ENCODE measurements around the gene GBP3. TPM values are rescaled to one million over a fixed set of nuclear protein-coding genes. Genes with fewer than 3 reads are reported as not detected.
A peak's percentile ranks its signal among the peaks of the same experiment; 100 is the strongest.

GBP3 gene
- total RNA-seq, result 14.4 and 15.5 TPM in 2 replicates

- no peak for DNase-seq
Measured at GRCh38 chr1:89022167-89022959, at the start of gene GBP3. GBP3 (minus strand) TSS chr1:89022866; CDS start chr1:89020721, 2,145 bp downstream.

DNA sequence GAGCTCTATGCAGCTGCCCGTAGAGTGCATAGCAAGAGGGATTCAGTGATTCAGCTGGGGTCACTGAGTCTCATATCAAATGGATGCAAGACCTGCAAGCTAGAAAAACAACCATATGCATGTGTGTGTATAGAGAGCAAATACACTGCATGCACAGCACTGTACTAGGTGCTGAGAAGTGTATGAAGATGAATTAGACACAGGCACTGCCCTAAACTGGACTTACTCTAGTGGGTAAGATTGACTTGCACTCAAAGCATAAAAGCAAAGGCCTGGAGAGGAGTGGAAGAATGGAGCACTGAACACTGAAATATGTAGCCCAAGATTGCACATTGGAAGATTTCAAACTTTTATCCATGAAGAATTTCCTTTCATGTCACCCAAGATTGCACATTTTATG is 47.8 kb upstream of the GBP3 start:
- peak overlapping the region; percentile 80 for H3K4me3 Mint-ChIP-seq
- CTCF ChIA-PET, result interaction anchor here (1.9 kb wide), 1 partner anchor 15 kb away, joined by 11 read pairs; no protein-coding TSS in a partner anchor
- H3K27me3 Mint-ChIP-seq, result no peaks in the 10 kb centered on the region
- DNase-seq, result no peak
- peaks cover 13% of the 10 kb centered on the region for H3K4me1 Mint-ChIP-seq
- no peaks in the 10 kb centered on the region for H3K36me3 Mint-ChIP-seq (ENCODE audit: low read depth)
- H3K27ac Mint-ChIP-seq, result no peak overlapping the region
- no peak for ATAC-seq (ENCODE audit: low read depth)
- POLR2A ChIA-PET, result interaction anchor here (1.3 to 1.7 kb wide), 2 partner anchors 22 to 49 kb away, joined by 4 read pairs; no protein-coding TSS in a partner anchor
- TF ChIP-seq CTCF (IDR thresholded peaks at IDR 0.05), result no peak
- intact Hi-C loops (cut with micrococcal nuclease), result no loop called here
- peaks cover 7% of the 10 kb centered on the region for H3K9me3 Mint-ChIP-seq

More at GRCh38 chr1:89022167-89022959, at the start of gene GBP3:
- TF ChIP-seq CTCF (IDR thresholded peaks at IDR 0.05), result no peak
- Mint-ChIP-seq H3K36me3 (ENCODE audit: low read depth) (peaks cover 30% of the 10 kb centered on the region), H3K4me1 (peaks cover 40% of the 10 kb centered on the region), H3K27ac (peak within 1 kb of the TSS; percentile 93), H3K9me3 (peaks cover 9% of the 10 kb centered on the region), H3K4me3 (peak within 1 kb of the TSS; percentile 92), H3K27me3 (no peaks in the 10 kb centered on the region)
- ChIA-PET CTCF (interaction anchor here (0.8 to 2.0 kb wide), 7 partner anchors 21 to 337 kb away, joined by 3 to 6 read pairs (median 4); no protein-coding TSS in a partner anchor), POLR2A (interaction anchor here (0.6 to 2.1 kb wide), 9 partner anchors 19 to 253 kb away, joined by 3 to 14 read pairs (median 3); partner anchors contain the start of genes GBP1, GBP5 and GTF2B)
- intact Hi-C loops (cut with micrococcal nuclease), result loop anchor here (1.0 to 2.0 kb wide), 2 partner anchors 43 to 102 kb away; partner anchors contain the start of gene GBP1
- ATAC-seq (ENCODE audit: low read depth), result peak; percentile 65

DNA sequence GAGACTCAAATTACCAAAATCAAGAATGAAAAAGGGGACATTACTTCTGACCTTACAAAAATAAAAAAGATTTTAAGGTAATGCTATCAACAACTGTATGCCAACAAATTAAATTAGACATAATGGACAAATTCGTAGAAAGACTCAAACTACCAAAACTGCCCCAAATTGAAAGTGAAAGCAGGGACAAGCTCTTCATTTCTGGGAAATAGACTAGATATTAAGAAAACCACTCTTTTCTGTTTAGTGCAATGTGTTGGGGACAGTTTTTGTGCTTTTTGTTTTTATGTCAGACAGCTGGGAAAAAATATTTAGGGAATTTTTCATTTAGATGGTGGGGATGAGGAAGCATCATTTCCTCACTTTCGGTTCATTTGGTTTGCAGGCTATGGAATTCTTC is 47.3 kb upstream of the GBP3 start:
- Mint-ChIP-seq H3K9me3 (peaks cover 7% of the 10 kb centered on the region), H3K27ac (peak overlapping the region; percentile 28), H3K4me3 (peak overlapping the region; percentile 80), H3K36me3 (ENCODE audit: low read depth) (peaks cover 2% of the 10 kb centered on the region), H3K4me1 (peaks cover 17% of the 10 kb centered on the region), H3K27me3 (no peaks in the 10 kb centered on the region)
- ATAC-seq (ENCODE audit: low read depth) (no peak), DNase-seq (no peak)
- intact Hi-C loops (cut with micrococcal nuclease), result no loop called here
- CTCF ChIA-PET, result interaction anchor here (0.9 to 1.9 kb wide), 2 partner anchors 12 to 16 kb away, joined by 3 to 11 read pairs; no protein-coding TSS in a partner anchor
- TF ChIP-seq CTCF (IDR thresholded peaks at IDR 0.05), result no peak
- POLR2A ChIA-PET, result interaction anchor here (1.3 to 1.7 kb wide), 3 partner anchors 23 to 127 kb away, joined by 3 to 4 read pairs (median 4); no protein-coding TSS in a partner anchor

- DNase-seq, result no peak
- TF ChIP-seq CTCF (IDR thresholded peaks at IDR 0.05), result no peak
- Mint-ChIP-seq H3K9me3 (peaks cover 1% of the 10 kb centered on the region), H3K27me3 (no peaks in the 10 kb centered on the region), H3K4me3 (no peak overlapping the region), H3K4me1 (peaks cover 33% of the 10 kb centered on the region), H3K36me3 (ENCODE audit: low read depth) (peaks cover 2% of the 10 kb centered on the region), H3K27ac (no peak overlapping the region)
- ATAC-seq (ENCODE audit: low read depth), result no peak
- ChIA-PET POLR2A (interaction anchor here (0.6 kb wide), 1 partner anchor 47 kb away, joined by 3 read pairs; no protein-coding TSS in a partner anchor), CTCF (no interaction called here)
- intact Hi-C loops (cut with micrococcal nuclease), result no loop called here
Measured at GRCh38 chr1:89068291-89068690, 45.6 kb upstream of the GBP3 start.

All from activated B cell treated with CpG ODN at 0.5 μM for 24 hours (primary cell).